CD14-positive monocyte (primary cell): ENCODE data around the gene RLF. TPM values are rescaled to one million over a fixed set of nuclear protein-coding genes. Genes with fewer than 3 reads are reported as not detected.
A peak's percentile ranks its signal among the peaks of the same experiment; 100 is the strongest.

Source experiments
- DNase-seq, 3 donors: peaks; one replicate each; pipeline ENCODE4 v3.0.0-alpha.2; 2011 to 2022
- H2AFZ ChIP-seq: 2 replicates; pipeline ENCODE4 v1.6.0; 2012; ENCODE audit warnings: mild to moderate bottlenecking, low read depth, low read length, inconsistent platforms; ENCODE audit not compliant: insufficient read depth, poor library complexity, severe bottlenecking
- H3K27ac ChIP-seq, 2 donors: 1 replicate in 1 of 2; 2 replicates in 1 of 2; pipeline ENCODE4 v1.5.1; 2012 to 2013; ENCODE audit warnings: low read length in 2 of 2, control low read depth in 1 of 2, inconsistent platforms in 1 of 2, low read depth in 1 of 2, mild to moderate bottlenecking in 1 of 2
- H3K27me3 ChIP-seq, 2 donors: one replicate each; pipeline versions ENCODE4 v1.6.0 to v1.6.1; 2011 to 2013; ENCODE audit warnings: low read length in 2 of 2; ENCODE audit not compliant: control insufficient read depth in 2 of 2, insufficient read depth in 2 of 2
- H3K36me3 ChIP-seq, 2 donors: replicated peaks in 1 of 2; 1 replicate in 1 of 2; 2 replicates in 1 of 2; pipeline versions ENCODE4 v1.5.1 to v1.6.1; 2012 to 2013; ENCODE audit warnings: low read length in 2 of 2, control low read depth in 1 of 2, inconsistent platforms in 1 of 2, mild to moderate bottlenecking in 1 of 2; ENCODE audit not compliant: insufficient read depth in 2 of 2, control insufficient read depth in 1 of 2
- H3K4me1 ChIP-seq, 2 donors: 1 replicate in 1 of 2; 2 replicates in 1 of 2; pipeline versions ENCODE4 v1.5.1 to v1.6.1; 2012 to 2013; ENCODE audit warnings: low read length in 2 of 2, control low read depth in 1 of 2, inconsistent platforms in 1 of 2, mild to moderate bottlenecking in 1 of 2, moderate library complexity in 1 of 2; ENCODE audit not compliant: insufficient read depth in 2 of 2, control insufficient read depth in 1 of 2
- H3K4me2 ChIP-seq: replicated peaks from 2 replicates; pipeline ENCODE3; 2012; ENCODE audit warnings: low read length, moderate library complexity, mild to moderate bottlenecking; ENCODE audit not compliant: poor library complexity, severe bottlenecking; ENCODE audit errors: extremely low read depth
- H3K4me3 ChIP-seq, 3 experiments: fragments of 200-600 bp in 1 of 3; sonication (generic) in 1 of 3; replicated peaks in 1 of 3; 1 replicate in 2 of 3; 2 replicates in 1 of 3; pipeline ENCODE4 v1.5.1; 2011 to 2013; ENCODE audit warnings: low read length in 3 of 3, mild to moderate bottlenecking in 3 of 3, control low read depth in 2 of 3, low read depth in 2 of 3, inconsistent platforms in 1 of 3, moderate library complexity in 1 of 3
- H3K79me2 ChIP-seq: 2 replicates; pipeline ENCODE4 v1.6.0; 2012; ENCODE audit warnings: mild to moderate bottlenecking, control low read depth, inconsistent platforms, low read length, moderate library complexity; ENCODE audit not compliant: insufficient read depth
- H3K9ac ChIP-seq: 2 replicates; pipeline ENCODE4 v1.6.0; 2017; ENCODE audit warnings: low read length, mild to moderate bottlenecking; ENCODE audit not compliant: insufficient read depth, poor library complexity, severe bottlenecking
- H3K9me3 ChIP-seq, 2 donors: replicated peaks in 1 of 2; 1 replicate in 1 of 2; 2 replicates in 1 of 2; pipeline versions ENCODE4 v1.5.1 to v1.6.1; 2012 to 2013; ENCODE audit warnings: low read length in 2 of 2, control low read depth in 1 of 2; ENCODE audit not compliant: control insufficient read depth in 1 of 2, insufficient read depth in 1 of 2
- H4K20me1 ChIP-seq: 2 replicates; pipeline ENCODE4 v1.6.0; 2012; ENCODE audit warnings: mild to moderate bottlenecking, low read length, control low read depth, moderate library complexity; ENCODE audit not compliant: insufficient read depth
- H3K27ac Mint-ChIP-seq, 7 donors: one replicate each; pipeline ENCODE4 v1.8.0; 2020; ENCODE audit warnings: mild to moderate bottlenecking in 7 of 7, mixed read lengths in 7 of 7, moderate library complexity in 6 of 7, inconsistent platforms in 2 of 7
- H3K27me3 Mint-ChIP-seq, 3 donors: one replicate each; pipeline ENCODE4 v1.8.0; 2021 to 2022; ENCODE audit warnings: low read depth in 3 of 3, mild to moderate bottlenecking in 3 of 3, mixed read lengths in 3 of 3, moderate library complexity in 3 of 3, inconsistent platforms in 1 of 3
- H3K36me3 Mint-ChIP-seq, 2 donors: one replicate each; pipeline ENCODE4 v1.8.0; 2020; ENCODE audit warnings: mixed read lengths in 2 of 2, inconsistent platforms in 1 of 2, mild to moderate bottlenecking in 1 of 2
- H3K4me1 Mint-ChIP-seq: one replicate; pipeline ENCODE4 v1.8.0; 2020; ENCODE audit warnings: mild to moderate bottlenecking, mixed read lengths
- H3K4me3 Mint-ChIP-seq, 2 donors: one replicate each; pipeline ENCODE4 v1.8.0; 2020; ENCODE audit warnings: mild to moderate bottlenecking in 2 of 2, mixed read lengths in 2 of 2, moderate library complexity in 1 of 2
- H3K9me3 Mint-ChIP-seq, 7 donors: one replicate each; pipeline ENCODE4 v1.8.0; 2020 to 2022; ENCODE audit warnings: mixed read lengths in 7 of 7, mild to moderate bottlenecking in 6 of 7, moderate library complexity in 6 of 7, inconsistent platforms in 2 of 7
- WGBS: methylation state at CpG from one replicate; pipeline ENCODE4 v1.1.5; 2013; ENCODE audit warnings: missing lambda C conversion rate; ENCODE audit not compliant: insufficient coverage; 5-methylcytosine and 5-hydroxymethylcytosine counted together
- intact Hi-C, 2 donors: fragments of 100-400 bp; cut with micrococcal nuclease; formaldehyde crosslinking; loops; one replicate each; pipeline versions ENCODE4 v1.15.0 to v1.15.1; 2023
- polyA plus RNA-seq, 3 donors: library from polyadenylated mRNA; depleted of rRNA in 1 of 3; unstranded in 2 of 3; stranded (reverse) in 1 of 3; fragments of 300-500 nt in 2 of 3; fragments of >200 nt in 1 of 3; fragmentation: Illumina TruSeq in 2 of 3; gene quantifications; 1 replicate in 2 of 3; 2 replicates in 1 of 3; pipeline ENCODE4 v1.2.3, GENCODE V29; 2012 to 2021
- TF ChIP-seq, protein P1 (sequence below): fragments of 200-600 bp; IDR thresholded peaks from one replicate; pipeline ENCODE4 v1.8.0; 2022; ENCODE audit warnings: antibody characterized with exemption, mild to moderate bottlenecking

RLF gene
- polyA plus RNA-seq, 3 donors, result 3.0 to 9.2 (median 6.2) TPM

GRCh38 chr1:40257313-40257687 lies 96.1 kb downstream of the RLF start:
- Histone ChIP-seq H3K4me1 (peaks cover 11 to 19% of the 10 kb centered on the region in 2 donors), H3K4me2 (peak overlapping the region; percentile 79), H2AFZ (peak overlapping the region; percentile 95), H3K4me3 (peak overlapping the region; percentile 88 to 99 (median 95)), H3K79me2 (peaks cover 55% of the 10 kb centered on the region), H4K20me1 (peaks cover 4% of the 10 kb centered on the region), H3K27me3 (no peaks in the 10 kb centered on the region), H3K9me3 (no peaks in the 10 kb centered on the region), H3K36me3 (peaks cover 22 to 29% of the 10 kb centered on the region in 2 donors), H3K9ac (peak overlapping the region; percentile 98), H3K27ac (peak overlapping the region; percentile 98 to 99)
- H3K9me3 Mint-ChIP-seq, result no peaks in the 10 kb centered on the region
- H3K4me1 Mint-ChIP-seq, result peaks cover 15% of the 10 kb centered on the region
- TF ChIP-seq, protein P1, sequence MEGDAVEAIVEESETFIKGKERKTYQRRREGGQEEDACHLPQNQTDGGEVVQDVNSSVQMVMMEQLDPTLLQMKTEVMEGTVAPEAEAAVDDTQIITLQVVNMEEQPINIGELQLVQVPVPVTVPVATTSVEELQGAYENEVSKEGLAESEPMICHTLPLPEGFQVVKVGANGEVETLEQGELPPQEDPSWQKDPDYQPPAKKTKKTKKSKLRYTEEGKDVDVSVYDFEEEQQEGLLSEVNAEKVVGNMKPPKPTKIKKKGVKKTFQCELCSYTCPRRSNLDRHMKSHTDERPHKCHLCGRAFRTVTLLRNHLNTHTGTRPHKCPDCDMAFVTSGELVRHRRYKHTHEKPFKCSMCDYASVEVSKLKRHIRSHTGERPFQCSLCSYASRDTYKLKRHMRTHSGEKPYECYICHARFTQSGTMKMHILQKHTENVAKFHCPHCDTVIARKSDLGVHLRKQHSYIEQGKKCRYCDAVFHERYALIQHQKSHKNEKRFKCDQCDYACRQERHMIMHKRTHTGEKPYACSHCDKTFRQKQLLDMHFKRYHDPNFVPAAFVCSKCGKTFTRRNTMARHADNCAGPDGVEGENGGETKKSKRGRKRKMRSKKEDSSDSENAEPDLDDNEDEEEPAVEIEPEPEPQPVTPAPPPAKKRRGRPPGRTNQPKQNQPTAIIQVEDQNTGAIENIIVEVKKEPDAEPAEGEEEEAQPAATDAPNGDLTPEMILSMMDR, result no peak
- peaks cover 0 to 2% (median 0%) of the 10 kb centered on the region in 3 donors for H3K27me3 Mint-ChIP-seq
- H3K36me3 Mint-ChIP-seq, result peaks cover 22 to 23% of the 10 kb centered on the region in 2 donors
- 0% methylated on average over 16 of the region's 16 CpGs for WGBS
- H3K4me3 Mint-ChIP-seq, result peak overlapping the region; percentile 94 to 98
- intact Hi-C loops, result loop anchor here (2.0 to 10.0 kb wide), 5 partner anchors 14 to 148 kb away; partner anchors contain the start of genes RLF (in 2 of the 2), COL9A2 (in 1 of the 2) and SMAP2 (in 1 of the 2)
- H3K27ac Mint-ChIP-seq, result peak overlapping the region; percentile 99 to 100 (median 100)
- DNase-seq, result peak in 1 of 3 donors; percentile 18

DNA sequence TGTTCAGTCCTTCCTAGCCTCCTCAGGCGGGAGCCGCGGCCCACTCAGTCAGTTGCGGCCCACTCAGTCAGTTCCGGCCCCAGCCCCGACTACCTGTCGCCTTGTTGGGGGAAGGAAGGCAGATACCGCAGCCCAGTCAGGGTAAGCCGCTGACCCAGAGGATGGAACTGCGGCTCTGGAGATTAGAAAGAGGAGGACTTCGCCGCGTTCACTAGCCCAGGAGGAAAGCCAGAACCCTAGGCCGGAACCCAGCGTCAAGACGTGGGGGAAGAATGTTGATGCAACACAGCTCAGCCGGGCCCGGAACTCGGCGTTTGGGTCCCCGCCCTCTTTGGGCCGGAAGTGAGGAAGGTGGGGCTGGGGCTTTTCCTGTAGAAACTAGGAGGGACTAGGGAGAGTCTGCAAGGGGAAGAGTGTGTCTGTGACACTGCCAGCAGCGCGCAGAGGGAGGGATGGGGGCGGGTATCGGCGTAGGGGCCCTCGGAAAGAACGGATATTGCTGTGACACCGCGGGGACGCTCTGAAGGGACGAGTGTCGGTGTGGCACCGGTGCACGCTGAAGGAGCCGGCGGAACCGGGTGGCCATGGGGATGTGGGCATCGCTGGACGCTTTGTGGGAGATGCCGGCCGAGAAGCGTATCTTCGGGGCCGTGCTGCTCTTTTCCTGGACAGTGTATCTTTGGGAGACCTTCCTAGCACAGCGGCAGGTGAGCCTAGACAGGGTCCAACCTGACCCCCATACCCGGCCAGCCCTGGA lies 96.7 kb downstream of the RLF start, which contains the start of gene ZMPSTE24:
Gene ZMPSTE24 (plus strand): TSS at position 549 of the 757 bp plus-strand sequence. CDS start 36 bp downstream, at position 585.
- H3K4me1 Mint-ChIP-seq, result peaks cover 15% of the 10 kb centered on the region

More for the DNA sequence above, 96.7 kb downstream of the RLF start, which contains the start of gene ZMPSTE24:
- Mint-ChIP-seq H3K27ac (peak within 1 kb of the TSS; percentile 99 to 100 (median 100)), H3K36me3 (peaks cover 26 to 29% of the 10 kb centered on the region in 2 donors), H3K4me3 (peak within 1 kb of the TSS; percentile 94 to 98), H3K9me3 (no peaks in the 10 kb centered on the region), H3K27me3 (peaks cover 0 to 2% (median 0%) of the 10 kb centered on the region in 3 donors)
- Histone ChIP-seq H2AFZ (peak within 1 kb of the TSS; percentile 95), H3K79me2 (peaks cover 55% of the 10 kb centered on the region), H3K9me3 (no peaks in the 10 kb centered on the region), H3K9ac (peak within 1 kb of the TSS; percentile 98), H3K27me3 (no peaks in the 10 kb centered on the region), H3K4me2 (peak within 1 kb of the TSS; percentile 90), H3K27ac (peak within 1 kb of the TSS; percentile 98 to 99), H3K4me3 (peak within 1 kb of the TSS; percentile 88 to 99 (median 95)), H3K36me3 (peaks cover 27 to 35% of the 10 kb centered on the region in 2 donors), H4K20me1 (peaks cover 4% of the 10 kb centered on the region), H3K4me1 (peaks cover 11 to 19% of the 10 kb centered on the region in 2 donors)
- DNase-seq, result peak; percentile 95 to 98 (median 98)
- intact Hi-C loops, result loop anchor here (2.0 to 10.0 kb wide), 5 partner anchors 15 to 147 kb away; partner anchors contain the start of genes RLF (in 2 of the 2), COL9A2 (in 1 of the 2) and SMAP2 (in 1 of the 2)
- under 1% methylated on average over 48 of the region's 48 CpGs for WGBS
- TF ChIP-seq, protein P1, result no peak
